CD4-positive, alpha-beta T cell treated with Interleukin-4 for 4 hours (primary cell): ENCODE measurements around the gene UTS2B.

Source experiments
- DNase-seq: peaks from one replicate; pipeline ENCODE4 v3.0.0-alpha.2; 2020

The UTS2B gene, protein sequence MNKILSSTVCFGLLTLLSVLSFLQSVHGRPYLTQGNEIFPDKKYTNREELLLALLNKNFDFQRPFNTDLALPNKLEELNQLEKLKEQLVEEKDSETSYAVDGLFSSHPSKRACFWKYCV

DNA sequence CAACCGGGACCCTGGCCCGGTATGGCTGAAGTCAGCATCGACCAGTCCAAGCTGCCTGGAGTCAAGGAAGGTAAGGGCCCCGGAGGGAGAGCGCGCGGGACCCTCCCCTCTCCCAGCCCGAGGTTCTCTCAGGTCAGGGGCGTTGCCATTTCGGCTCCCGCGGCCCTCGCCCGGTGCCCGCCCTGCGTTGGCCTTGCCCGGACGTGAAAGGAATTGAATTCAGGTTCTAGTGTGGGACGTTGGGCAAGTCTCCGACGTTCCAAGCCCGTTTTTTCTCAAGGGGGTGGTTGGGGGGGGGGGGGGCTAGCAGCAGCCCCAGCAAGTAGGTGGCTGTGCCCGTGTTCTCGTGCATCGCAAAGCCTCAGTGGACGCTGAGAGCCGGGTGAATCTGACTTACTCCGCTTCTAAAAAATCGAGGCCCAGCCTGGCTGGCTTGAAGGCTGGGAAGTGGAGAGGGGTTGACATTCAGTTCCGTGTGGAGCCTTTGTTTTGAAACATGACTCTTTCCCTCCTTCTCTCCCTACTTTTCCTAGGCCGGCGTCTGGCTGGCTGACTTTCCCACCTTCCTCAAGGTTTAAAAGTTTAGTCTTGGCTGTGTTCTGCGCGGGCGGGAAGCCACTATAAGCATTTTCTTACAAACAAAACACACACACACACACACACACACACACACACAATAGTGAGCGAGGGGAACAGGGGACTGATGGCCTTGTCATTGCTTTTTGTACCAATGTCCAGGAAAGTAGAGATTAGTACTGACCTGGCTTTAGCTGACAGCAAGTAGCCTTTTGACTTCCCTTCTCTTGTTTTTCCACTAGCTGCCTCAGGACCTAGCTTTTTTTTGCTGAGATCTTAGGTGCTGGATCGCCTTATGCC lies at the start of gene UTS2B:
UTS2B (minus strand) TSS at position 873 of the 876 bp plus-strand sequence. CDS start 48,337 bp downstream, outside the sequence.
- DNase-seq = no peak

DNA sequence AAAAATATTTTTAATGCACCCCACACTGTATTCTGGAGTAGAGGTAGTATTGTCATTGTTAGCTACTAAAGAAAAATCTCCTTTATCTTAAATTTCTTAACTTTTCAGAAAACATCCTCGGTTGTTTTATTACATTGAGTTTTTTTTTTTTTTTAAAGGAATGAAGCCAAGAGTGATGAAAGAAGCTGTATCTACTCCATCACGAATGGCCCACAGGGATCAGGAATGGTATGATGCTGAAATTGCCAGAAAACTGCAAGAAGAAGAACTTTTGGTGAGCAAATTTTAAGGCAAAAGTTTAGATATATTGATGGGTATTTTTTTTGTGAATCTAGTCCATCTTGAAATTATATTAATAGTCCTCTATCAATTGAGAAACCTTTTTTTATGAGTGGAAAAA lies 49.7 kb upstream of the UTS2B start:
- no peak for DNase-seq

DNA sequence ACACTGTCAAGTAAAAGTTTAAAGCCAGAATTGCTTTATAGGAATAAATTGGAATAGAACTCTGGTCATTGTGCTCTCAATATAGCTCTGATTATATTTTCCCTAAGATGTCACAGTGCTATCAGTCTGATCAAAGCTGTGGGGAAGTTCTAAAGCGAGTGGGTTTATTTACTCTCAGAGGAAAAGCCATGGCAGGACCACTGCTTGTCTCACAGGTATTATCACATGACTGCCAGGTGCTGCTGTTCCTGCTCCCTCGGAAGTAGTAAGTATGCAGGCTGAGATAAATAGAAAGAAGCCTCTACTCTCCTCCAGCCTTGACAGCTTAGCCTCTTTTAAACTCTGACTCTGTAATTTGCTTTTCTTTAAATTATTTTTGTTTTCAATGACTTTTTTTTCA lies 49.1 kb upstream of the UTS2B start:
- DNase-seq = no peak

DNA sequence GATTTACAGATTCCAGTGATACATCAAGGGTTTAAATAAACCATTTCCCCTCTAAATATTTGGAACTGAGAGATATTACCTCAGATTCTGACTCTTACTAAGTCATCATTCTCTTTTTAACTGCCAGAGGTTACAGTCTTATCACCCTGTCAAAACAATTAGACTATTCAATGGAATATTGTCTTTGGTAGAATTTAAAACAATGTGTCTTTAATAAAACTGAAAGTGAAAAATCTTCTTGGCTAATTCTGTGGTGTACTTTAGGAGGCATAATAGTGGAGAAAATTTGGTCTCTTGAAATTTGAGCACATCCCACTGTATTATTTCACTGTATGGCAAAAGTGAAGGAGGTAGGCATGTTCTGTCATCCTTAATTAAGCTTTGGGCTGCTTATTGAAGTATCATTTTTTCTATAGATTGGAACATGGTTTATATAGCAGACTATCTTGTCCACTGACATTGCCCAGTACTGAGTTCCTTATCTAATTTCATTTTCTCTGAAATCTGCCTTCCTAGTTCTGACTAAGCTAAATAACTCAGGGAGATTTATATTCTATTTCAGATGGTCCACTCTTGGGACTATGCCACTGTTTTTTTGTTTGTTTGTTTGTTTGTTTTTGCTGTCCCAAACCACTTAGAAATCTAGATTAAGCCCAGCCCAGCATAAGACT lies 48.0 kb upstream of the UTS2B start:
- DNase-seq = no peak

DNA sequence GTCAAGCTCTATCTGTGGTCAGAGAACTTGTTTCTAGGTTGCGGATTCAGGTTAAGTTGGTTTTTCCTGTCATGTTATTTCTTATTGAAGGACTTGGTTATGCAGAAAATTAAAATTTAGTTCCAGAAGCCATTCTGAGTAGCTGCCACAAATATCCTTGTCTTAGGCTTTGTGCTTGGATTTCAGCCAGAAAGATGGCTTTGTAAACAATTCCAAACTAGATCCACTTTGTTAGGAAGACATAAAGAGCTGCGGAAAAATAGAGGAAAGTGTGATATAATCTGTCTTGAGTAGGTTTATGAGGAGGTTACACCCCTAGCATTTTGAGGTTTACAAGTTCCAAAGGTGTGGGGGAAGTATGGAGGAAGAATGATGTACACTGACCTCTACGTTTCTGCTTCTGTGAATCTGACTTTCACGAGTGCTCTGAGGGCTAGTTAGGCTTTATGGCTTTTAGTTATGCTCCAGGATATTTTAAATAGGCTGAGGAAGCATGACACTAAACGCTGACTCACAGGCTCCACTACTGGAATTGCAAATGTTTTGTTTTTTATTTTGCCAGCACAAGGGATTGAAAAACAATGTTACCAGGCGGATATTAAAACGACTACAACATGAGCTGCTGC lies 46.3 kb upstream of the UTS2B start:
- DNase-seq = no peak

DNA sequence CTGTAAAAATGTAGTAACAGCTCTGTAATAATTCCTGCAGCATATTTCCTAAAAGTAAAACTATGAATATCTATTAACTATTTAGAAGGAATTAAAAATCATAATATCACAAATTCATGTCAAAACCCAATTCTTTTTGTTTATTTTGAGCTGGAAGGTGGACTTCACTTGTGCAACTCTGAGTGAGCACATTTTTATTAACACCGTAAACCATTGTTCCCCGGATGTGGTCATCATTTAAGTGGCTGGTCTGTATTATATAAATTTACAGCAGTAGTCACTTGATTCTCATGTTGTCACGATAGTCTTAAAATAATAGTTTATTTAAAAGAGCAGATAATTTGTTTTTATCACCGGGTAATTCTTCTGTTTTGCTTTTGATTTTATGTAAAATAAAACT lies 43.0 kb upstream of the UTS2B start:
- no peak for DNase-seq

DNA sequence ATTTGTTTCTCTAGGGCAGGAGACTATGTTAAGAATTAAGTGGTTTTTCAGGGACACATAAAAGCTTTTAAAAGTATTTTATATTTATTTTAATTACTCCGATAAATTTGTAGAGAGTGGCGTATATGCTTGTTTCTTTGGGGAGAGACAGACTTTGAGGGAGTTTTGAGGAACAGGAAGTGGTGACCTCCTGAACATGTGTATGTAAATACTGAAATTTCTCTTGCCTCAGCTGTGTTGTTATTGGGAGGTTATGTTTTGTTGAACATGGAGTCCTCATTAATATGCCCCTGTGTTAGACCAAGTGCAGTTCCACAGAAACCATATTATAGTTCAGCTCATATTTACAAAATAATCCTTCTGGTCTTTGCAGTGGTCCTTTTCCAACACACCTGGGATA lies 41.8 kb upstream of the UTS2B start:
- no peak for DNase-seq

DNA sequence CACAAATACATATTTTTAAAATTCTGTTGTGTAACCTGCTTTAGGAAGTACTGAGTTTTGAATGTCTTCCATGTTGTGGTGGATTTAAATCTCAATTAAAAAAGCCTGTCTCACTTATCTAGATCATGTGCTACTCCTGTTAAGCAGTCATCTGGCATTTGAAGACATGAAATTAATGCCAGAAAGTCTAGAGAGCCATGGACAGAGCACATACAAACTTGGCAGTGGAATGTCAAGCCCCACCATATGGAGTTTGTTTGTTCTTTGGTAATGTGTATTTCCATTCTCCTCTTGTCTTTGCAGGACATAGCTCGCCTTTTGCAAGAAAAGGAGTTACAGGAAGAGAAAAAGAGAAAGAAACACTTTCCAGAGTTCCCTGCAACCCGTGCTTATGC lies 39.3 kb upstream of the UTS2B start:
- no peak for DNase-seq

DNA sequence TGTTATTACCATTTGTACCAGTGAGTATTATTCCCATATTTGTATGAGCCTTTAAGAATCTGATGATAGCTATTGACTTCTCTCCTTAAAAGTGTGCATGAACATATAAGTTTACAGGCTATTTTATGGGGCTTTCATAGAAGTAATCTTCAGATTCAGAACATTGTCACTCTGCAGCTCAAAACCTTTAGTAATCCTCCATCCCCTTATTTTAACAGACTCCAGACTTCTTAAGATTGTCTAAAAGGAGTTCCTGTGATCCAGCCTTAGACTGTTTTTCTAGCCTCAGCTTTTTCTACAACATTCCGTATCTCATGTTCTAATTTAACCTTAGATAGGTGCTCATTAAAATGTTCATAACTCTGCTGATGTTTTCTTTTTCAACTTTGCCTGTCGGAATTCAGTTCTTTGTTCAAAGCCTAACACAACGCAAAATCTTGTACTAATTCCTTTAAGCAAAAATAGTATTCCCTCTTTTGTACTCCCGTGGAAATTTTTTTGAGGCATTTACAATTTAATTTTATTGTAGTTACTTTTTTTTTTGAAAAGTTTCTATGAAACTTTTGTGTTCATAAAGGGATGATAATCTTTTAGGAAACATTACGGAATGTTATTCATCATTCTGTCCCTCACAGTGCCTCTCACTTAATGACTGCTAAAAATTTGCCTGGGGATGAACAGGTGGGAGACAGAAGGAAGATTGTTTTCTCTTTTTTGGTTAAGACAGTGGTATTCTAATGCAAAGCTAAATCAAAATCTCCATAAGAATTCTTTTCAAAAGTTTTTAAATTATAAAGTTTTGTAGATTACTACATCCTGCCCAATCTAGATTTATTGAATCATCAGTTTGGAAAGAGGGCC lies 38.7 kb upstream of the UTS2B start:
- no peak for DNase-seq

DNA sequence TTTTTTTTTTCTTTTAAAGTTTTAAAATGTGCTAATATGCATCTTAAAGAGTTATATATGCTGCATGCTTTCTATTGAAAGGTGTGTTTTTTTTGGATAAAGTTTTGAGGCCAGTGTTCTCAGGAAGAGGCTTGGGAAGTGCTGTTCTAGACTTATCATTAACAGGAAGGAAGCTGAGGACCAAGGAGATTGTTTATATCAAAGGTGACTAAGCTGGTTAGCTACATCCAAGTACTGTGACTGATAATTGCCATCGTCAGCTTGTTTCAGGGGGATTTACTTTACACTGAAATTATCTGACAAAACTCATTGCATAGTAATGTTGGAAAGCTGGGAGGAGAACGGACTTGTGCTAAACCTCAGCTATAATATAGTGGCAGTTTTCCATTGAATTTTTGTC lies 36.3 kb upstream of the UTS2B start:
- no peak for DNase-seq

DNA sequence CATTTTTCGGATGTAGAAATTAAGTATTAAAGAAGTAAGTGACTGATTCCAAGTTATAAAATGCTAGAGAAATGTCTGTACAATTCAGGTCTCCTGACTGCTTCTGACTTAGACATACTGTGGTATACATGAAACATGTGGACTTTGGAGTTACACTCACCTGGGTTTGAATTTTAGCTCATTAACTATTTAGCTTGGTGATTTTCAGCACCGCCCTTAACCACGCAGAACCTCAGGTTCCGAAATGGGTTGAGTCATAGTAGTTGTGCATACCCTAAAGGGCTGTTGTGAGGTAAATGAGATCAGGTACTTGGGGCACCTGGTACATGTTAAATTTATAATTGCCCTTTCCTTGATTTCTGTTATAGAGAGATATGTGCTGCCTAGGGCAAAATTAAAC lies 32.9 kb upstream of the UTS2B start:
- no peak for DNase-seq

DNA sequence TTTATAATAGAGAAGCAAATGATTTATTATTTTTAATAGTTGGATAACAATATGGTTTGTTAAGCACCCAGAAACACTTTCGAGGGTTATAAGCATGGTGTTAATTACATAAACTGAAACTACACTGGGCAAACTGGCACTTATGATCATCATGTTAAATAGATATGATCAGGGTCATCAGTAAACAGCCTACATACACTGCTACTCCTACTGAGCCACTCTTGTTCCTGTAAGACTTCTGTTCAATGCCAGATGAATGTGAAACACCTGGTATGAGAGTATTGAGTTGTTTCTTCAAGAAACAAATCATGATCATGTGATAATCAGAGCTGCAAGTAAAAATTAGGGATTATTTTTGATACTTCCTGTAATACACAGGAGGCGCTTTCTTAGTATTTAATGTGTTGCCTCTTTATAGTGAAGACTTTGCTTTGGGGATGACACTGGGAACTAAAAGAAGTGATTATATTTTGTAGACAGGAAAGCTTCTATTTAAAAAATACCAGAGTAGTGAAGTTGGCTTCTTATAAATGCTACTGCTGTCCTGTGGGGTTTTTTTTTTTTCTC lies 32.3 kb upstream of the UTS2B start:
- DNase-seq = no peak

DNA sequence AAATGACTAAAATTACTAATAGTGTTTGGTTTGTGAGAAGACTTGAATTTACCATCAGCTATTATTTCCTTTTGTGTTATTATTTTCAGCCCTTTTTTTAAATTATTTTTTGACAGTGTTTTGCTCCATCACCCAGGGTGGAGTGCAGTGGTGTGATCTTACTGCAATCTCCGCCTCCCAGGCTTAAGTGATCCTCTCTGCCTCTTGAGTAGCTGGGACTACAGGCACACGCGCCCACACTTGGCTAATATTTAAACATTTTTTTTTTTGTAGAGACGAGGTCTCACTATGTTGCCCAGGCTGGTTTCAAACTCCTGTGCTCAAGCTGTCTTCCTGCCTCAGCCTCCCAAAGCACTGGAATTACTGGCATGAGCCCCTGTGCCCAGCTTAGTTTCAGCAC lies 31.7 kb upstream of the UTS2B start:
- no peak for DNase-seq

DNA sequence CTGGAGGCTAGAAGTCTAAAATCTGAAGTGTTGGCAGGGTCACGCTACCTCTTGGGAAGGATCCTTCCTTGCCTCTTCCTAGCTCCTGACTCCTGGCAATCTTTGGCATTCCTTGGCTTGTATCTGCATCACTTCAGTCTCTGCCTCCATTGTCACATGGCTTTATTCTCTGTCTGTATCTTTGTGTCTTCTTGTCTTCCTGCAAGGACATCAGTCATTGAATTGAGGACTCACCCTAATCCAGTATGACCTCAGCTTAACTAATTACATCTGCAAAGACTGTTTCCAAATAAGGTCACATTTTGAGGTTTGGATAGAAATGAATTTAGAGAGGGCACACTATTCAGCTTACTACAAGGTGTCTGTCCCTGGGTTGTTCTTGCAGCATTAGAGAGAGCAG lies 31.1 kb upstream of the UTS2B start:
- no peak for DNase-seq

DNA sequence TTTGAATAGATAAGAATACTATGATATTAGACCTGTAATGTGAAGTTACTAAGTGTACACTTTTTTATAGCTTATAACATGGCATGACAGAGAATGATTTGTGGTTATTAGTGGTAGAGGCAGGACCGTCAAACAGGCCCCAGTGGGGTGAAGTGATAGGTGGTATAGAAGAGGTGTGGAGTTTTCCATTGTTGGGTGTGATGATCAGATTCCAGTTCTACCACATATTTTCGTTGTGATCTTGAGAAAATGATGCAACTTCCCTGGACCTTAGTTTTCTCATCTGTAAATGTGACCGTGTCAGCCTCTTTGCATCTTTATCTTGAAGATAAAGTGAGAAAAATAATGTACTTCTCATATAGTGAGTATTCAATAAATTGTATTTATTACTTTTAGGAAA lies 30.3 kb upstream of the UTS2B start:
- no peak for DNase-seq

DNA sequence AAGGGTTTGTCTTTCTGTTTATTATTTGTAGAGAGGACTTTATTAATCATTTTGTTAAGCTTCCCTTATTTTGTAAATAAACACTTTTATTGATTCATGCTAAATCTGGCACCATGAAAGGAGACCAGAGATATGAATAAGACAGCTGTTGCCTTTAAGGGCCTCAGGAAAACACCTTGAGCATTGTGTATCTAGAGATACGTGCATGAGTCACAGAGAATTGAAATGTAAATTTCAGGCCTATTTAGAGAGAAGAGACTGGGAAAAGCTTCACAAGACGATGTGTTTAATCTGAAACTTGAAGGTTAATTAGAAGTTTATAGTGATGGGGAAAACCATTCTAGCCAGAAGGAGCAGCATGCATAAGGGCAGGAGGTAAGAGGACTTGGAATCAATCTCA lies 28.6 kb upstream of the UTS2B start:
- DNase-seq = no peak

DNA sequence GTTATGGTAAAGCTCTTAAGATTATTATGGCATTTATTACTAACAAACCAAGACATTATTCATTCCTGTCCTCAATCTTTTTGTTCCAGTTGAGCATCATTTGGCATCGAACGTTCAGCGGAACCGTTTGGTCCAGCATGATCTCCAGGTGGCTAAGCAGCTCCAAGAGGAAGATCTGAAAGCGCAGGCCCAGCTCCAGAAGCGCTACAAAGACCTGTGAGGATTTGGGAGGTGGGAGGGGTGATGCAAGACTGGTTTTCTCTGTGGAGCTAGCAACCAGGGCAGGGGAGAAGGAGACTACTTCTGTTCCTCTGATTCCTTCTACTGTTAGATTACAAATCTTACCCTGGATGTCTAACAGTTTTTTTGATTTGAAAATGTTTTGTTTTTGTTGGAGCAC lies 27.6 kb upstream of the UTS2B start:
- DNase-seq = no peak

DNA sequence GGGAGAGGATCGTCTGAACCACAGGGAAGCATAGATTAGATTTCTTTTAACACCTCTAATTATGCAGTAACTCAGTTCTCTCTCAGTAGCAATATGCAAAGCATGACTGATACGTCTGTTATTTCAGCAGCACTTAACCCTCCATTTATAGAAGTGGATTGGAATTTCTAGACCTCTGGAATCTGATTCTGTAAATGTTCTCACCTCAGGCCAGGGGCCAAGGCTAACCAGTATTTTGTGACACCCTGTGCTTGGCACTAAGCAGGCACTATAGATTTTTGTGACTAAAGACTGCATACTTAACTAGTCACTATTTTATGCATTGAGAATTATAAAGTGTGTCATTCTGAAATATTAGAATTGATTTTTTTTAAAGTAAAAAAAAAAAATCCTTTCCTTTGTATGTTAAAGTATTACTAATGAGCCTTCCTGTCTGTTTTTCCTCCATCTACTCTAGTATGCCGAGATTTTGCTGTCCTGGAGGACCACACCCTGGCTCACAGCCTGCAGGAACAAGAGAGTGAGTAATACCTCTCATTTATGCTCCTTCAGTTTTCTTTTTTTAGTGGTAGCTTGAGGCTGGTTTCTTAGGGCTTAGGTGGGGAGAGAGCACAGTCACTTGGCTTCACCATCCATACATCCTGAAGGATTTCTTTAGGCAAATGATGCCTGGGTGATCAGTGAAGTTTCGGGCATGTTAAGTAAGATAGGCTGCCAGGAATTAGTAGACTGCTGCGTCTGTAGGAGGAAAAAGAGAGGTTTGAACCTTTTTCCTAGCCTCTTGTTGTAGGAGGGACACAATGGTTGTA lies 26.5 kb upstream of the UTS2B start:
- no peak for DNase-seq

DNA sequence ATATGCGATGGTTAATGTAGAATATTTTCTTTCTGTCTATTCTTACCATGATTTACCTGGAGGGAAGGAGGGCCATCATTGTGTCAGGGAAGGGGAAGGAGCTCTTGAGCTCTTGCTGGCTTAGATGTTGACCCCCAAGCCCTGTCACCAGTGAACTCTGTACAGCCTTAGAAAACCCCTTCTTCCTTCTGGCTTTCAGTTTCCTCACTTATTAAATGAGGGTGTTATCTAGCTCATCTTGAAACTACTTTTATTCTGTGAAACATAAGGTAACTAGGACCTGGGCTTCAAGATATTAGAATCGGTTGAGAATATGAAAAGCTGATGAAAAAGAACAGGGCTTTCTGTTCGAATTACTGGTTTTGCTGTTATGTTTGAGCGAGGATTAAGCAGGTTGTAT lies 25.1 kb upstream of the UTS2B start:
- DNase-seq = no peak

DNA sequence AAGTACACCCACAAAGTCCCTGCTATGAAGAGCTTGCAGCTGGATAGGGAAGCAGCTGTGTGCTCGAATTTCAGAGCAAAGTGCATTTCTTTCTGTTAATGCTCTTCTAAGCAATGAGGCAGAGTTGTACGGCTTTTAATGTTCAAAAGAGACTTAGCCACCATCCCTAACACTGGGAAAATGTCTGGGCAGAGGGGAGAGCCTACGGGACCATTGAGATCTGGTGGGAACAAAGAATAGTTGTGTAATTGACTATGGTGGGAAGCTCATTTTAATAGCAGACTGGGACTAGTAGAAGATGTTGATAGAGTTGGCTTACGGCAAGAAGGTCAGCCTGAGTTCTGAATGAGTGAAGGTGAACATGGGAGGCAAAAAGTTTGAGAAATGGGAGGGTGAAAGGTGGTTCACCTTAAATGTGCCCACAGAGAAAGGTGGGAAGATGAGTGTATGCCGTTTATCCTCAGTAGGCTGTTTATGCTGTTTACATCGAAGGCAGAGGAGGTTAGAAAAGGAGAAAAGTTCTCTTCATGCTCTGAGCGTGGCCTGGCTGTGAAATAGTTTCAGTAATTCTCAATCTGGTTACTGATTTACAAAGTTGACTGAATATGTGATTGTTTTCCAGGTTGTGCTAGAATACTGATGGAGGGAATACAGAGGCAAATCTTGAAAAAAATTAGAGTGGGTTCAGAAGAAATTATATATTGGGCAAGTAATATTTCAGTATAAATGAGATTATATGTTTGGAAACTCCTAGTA lies 22.9 kb upstream of the UTS2B start:
- DNase-seq = no peak

DNA sequence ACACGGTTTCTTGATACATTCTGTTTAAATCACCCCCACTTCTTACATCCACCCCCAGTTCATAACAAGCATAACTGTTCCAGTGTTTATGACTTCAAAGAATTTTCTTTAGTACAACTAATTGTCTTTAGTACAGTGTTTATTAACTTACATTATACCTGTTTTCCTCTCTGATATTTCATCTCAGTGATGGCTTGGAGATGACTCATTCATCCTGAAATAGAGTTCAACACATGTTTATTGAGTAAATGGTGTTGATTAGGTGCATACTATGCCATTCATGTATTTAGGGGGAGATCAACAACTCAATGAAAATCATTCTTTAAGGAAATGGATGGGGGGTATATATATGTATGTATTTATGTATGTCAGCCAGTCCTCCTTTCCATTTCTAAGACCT lies 21.7 kb upstream of the UTS2B start:
- no peak for DNase-seq
